NCI-H1105 treated with DMSO at 0.1 percent for 48 hours (cell line): ENCODE data around the gene MAP2K5.
"Not testable (repeated sequence)": the region's sequence is repeated elsewhere in the genome, so short reads cannot be mapped to it uniquely, and the experiment has no call there.

Source experiments
- DNase-seq: peaks from one replicate; lab custom pipeline; 2025; lab: John Stamatoyannopoulos, UW

Gene MAP2K5

GRCh38 chr15:67672834-67673233, 130.3 kb downstream of the MAP2K5 start:
- DNase-seq = not testable (repeated sequence)

DNA sequence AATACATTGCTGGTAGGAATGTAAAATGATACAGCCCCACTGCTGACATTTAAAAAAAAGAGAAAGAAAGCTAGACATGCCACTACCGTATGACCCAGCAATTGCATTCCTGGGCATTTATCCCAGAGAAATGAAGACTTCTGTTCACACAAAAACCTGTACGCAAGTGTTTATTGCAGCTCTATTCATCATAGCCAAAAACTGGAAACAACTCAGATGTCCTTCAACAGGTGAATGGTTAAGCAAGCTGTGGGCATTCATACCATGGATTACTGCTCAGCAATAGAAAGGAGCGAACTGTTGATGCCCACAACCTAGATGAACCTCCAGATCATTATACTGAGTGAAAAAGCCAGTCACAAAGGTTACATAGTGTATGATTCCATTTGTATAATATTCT, 132.5 kb downstream of the MAP2K5 start:
- no peak for DNase-seq

- DNase-seq = no peak
Observed at GRCh38 chr15:67678089-67678488, 135.6 kb downstream of the MAP2K5 start.

DNA sequence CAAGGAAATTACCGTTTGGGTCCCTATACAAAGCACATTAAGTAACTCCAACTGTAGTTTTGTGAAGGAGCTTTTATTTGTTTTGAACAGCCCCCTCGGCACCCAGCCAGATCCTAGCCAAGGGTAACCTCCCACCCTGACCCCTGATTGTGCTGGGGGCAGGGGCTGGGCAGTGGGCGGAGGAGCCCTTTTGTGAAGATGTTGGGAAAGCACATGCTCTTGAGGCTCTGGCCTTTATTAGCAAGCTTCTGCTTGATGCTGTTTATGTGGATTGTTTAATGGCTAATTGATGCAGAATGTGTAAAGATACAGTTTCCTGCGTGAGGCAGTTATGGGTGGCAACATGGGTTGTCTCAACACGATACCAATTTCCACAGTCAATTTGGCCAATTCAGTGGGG, 136.5 kb downstream of the MAP2K5 start:
- DNase-seq = no peak

DNA sequence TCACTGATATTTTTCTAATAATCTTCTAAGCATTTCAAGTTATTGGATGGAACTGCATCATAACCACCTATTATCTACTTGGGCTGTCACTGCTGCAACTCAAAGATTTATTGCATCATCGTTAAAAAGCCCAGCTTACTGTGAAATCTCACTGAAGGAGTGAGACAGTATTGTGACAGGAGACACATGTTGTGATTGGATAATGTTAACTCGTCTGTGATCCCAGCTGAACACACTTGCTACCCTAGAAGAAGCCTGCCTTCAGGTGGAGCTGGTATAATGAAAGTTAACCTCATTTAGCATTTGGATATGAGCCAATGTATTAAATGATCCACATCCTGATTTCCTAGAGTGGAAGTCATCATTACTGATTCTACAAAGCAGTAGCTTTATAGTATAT, 138.1 kb downstream of the MAP2K5 start:
- DNase-seq = peak; percentile 29

GRCh38 chr15:67685008-67685599, 142.6 kb downstream of the MAP2K5 start:
- peak; percentile 44 for DNase-seq

DNA sequence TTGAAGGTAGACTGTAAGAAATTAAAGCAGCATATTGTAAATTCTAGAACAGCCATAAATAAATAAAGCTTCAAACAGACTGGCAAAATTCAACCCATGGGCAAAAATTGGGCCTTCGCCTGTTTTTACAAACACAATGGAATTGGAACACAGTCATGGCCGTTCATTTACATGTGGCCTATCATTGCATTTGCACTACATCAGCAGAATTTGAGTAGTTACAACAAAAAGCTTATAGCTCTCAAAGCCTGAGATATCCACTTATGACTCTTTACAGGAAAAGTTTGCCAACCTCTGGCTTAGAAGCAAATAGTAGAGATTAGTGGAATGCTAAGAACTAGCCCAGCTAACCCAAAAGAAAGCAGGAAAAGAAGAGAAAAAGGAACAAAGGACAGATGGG, 143.2 kb downstream of the MAP2K5 start:
- DNase-seq = no peak

GRCh38 chr15:67690936-67691335, 148.4 kb downstream of the MAP2K5 start:
- peak; percentile 26 for DNase-seq

GRCh38 chr15:67691450-67691849, 148.9 kb downstream of the MAP2K5 start:
- no peak for DNase-seq

GRCh38 chr15:67692573-67692972, 150.1 kb downstream of the MAP2K5 start:
- no peak for DNase-seq

GRCh38 chr15:67696087-67696486, 153.6 kb downstream of the MAP2K5 start:
- DNase-seq = no peak

DNA sequence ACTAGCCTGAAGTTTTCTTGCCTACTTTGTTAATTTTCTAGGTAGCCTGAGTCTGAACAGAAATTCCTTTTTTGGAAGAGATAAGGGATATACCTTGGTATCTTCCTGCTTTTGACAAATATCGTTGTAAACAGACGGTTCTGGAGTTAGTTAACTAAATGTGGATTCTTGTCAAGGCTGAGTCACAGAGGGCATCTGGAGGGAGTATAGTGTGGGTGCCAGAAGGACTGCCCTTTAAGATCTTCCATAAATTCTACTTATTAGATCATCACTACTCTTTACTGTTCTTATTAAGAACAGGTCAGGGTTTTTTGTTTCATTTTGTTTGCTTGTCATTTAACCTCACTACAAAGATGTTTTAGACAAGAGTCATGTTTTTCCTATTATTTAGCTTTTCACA, 157.5 kb downstream of the MAP2K5 start:
- no peak for DNase-seq

- DNase-seq = no peak
Observed at GRCh38 chr15:67701669-67702068, 159.2 kb downstream of the MAP2K5 start.

GRCh38 chr15:67707520-67708283, 165.2 kb downstream of the MAP2K5 start:
- DNase-seq = no peak

DNA sequence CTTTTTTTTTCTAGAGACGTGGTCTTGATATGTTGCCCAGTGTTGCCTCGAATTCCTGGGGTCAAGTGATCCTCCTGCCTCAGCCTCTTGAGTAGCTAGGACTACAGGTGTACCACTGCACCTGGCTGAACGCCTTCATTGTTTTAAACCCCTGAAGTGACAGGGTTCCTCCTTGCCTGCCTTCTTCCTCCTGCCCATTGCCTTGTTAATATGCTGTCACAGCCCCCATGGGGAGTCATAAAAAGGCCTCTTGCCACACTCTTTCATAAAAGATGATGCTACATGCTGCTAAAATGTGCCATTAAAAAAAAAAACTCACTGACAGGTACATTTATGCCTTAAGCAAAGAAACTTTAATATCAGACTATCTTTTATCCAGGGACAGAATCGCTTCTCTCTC, 166.0 kb downstream of the MAP2K5 start:
- DNase-seq = no peak

DNA sequence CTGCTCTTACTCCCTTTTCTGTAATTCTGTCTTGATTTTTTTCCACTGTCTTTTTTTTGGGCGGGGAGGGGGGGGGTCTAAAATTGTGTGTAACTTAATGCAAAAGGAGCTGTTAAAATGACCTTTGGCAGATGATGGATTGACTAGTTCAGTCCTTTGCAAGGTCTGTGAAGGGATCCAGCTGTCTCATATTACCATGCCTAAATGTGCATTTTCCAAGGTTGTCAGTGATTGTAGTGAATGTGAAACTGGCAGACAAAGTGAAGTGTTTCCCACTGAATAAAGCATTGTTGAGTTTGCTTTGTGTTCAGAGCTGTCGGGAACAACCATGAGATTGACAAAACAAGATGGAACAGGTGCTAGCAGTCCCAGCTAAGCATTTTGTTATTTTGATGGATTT, 172.7 kb downstream of the MAP2K5 start:
- peak; percentile 95 for DNase-seq

DNA sequence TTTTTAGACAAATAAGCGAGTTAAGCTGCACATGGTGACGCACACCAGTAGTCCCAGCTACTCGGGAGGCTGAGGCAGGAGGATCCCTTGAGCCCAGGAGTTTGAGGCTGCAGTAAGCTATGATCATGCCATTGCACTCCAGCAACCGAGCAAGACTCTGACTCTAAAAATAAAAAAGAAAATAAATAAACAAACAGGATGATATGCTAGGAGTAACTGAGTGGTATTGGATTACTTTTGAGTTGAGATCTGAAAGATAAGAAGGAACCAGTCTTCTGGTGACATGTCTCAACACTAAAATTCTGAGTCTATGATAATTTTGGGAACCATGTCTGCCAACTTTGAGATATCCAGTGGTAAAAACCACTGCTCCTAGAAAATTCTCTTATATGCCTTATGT, 173.7 kb downstream of the MAP2K5 start:
- no peak for DNase-seq

DNA sequence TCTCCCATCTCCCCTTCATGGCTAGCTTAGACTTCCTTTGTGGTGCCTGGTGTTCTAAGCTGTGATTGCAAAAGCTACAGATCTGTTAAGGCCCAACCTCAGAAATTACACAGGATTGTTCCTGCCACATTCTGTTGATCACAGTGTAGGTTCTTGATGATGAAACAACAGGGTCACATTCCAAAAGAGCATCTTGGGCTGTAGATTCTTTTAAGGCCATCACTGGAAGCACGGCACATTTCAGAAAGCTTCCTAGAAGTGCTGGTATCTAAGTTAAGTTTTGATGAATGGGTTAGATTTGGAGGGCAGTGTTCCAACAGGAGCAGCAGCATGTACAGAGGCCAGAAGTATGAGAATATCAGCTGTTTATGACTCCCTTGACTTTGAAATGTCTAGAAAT, 175.3 kb downstream of the MAP2K5 start:
- DNase-seq = no peak

DNA sequence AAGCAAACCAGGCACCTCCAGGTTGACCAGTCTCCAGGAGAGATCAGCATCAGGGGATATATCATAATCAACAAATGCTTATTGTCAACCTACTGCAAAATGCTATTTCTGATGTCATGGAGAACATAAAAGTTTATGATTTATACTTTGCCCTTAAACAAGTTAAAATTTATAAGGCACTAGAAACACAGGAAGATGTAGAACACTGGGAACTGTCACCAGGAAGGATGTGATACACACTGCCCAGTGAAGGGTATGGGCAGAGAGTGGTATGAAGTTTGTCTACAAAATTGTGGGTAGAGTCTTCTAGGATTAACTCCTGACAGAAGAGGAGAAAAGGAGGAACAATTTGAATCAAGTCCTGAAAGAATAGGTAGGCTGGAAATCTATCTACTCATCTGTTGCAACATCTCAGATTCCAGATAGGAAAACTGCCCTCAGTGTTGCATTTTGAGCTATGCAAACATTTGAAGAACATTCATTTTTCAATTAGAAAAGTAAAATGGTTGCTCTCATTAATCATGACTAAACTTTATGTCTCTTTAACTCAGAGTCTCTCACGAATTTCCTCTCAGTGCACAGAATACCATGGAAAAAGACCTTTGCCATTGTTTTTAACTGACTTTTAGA, 176.9 kb downstream of the MAP2K5 start:
- DNase-seq = no peak

DNA sequence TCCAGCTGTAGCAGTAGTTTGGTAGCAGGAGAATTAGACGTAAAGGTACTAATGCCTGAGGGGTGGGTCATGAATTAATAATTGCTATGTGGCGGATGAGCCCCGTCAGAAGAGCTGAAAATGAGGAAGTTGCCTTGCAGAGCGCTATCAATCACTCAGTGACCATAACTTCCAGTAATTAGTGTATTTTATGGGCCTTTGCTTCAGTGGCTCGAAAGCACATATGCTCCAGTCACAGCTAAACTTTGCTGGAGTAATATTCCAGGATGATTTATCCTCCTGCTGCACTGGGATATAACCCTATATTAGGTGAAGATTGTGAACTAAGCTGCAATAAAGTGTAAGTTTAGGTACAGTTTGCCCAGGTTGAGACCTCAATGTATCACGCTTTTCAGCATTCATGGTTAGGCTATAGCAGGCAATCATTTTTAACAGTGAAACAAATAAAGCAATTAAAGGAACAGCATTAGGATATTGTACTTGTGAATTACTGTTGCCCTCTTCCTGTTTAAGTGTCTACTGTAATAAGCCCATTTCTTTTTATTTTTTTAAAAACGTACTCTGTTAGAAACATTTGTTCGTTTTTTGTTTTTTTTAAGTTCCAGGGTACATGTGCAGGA, 178.2 kb downstream of the MAP2K5 start:
- no peak for DNase-seq

DNA sequence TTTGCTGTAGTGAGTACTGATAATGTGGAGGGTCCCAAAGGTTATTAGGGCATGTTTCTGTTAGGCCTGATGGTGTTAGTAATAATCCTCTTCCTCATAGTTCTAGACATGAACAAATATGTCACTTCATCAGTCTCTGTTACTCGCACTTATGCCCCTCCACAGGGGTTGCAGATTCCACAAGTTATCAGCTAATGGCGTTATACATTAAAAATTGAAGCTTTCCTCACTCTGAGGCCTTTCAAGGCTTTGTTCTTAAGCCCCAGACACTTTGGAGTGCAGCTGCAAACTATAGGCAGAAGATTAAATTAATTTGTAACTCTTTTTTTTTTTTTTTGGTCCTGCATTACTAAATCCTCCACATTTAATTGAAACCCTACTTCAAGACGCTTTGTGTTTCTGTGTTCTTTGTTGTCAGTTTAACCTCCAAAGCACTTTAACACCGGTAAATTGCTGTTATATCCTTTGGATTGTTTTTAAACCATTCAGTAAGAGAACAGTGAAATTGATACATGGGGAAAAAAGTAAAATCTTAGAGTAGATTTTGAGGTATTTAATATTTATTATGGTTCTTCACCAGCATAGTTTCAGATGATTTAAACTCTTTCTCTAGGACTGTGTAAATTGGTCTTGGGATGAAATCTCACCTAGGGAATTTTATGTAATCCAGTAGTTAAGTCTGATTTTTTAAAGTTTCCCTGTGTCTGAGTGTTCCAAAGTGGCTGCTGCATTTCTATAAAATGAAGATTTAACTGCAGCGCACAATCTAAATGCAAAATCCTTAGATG, 179.7 kb downstream of the MAP2K5 start:
- no peak for DNase-seq
